DOHH2 (cell line): Measurements from ENCODE around the gene PHACTR1.

Experiments
- EZH2phosphoT487 ChIP-seq: fragments of 200-600 bp; sonication (generic); IDR thresholded peaks from 2 replicates; pipeline ENCODE4 v1.6.1; 2017; ENCODE audit warnings: borderline replicate concordance, mild to moderate bottlenecking, antibody characterized with exemption, low read length, moderate library complexity, mixed read lengths
- TF ChIP-seq, protein P1 (sequence below): fragments of 200-600 bp; sonication (generic); IDR thresholded peaks from one replicate; pipeline ENCODE4 v1.5.1; 2014; ENCODE audit warnings: antibody characterized with exemption, mild to moderate bottlenecking, low read depth, low read length; ENCODE audit not compliant: poor library complexity, severe bottlenecking

DNA sequence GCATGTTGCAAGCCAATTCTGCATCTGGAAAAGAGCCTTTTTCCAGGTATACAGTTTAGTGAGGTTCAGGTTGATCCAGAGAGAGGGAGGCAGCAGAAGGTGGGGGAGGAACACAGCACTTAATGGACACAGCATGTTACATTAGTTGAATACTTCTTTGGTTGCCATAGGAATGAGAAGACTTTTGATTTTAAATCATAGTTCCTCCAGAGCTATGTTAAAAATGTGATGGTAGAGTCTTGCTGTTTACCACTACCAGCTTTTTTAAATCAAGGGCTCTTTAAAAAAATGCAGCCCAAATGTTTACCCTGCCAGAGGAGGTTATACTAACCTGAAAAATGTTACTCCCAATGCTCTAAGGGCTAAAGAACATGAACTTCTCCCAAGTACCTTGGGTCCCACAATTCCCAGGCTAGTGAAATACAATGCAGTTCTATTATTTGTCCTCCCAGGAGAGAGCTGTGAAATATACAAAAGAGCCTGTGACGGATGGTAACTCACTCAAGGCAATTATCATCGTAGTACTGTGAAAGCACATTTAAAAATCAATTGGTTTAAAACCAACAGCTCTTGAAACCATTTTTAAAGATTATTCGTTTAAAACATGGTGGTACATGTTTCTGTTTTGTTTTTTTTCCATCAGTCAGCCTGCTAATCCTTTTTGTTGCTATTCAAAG lies 6.9 kb upstream of the PHACTR1 start:
- TF ChIP-seq, protein P1, sequence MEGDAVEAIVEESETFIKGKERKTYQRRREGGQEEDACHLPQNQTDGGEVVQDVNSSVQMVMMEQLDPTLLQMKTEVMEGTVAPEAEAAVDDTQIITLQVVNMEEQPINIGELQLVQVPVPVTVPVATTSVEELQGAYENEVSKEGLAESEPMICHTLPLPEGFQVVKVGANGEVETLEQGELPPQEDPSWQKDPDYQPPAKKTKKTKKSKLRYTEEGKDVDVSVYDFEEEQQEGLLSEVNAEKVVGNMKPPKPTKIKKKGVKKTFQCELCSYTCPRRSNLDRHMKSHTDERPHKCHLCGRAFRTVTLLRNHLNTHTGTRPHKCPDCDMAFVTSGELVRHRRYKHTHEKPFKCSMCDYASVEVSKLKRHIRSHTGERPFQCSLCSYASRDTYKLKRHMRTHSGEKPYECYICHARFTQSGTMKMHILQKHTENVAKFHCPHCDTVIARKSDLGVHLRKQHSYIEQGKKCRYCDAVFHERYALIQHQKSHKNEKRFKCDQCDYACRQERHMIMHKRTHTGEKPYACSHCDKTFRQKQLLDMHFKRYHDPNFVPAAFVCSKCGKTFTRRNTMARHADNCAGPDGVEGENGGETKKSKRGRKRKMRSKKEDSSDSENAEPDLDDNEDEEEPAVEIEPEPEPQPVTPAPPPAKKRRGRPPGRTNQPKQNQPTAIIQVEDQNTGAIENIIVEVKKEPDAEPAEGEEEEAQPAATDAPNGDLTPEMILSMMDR = no peak
- TF ChIP-seq EZH2phosphoT487 = no peak
